Keratinocyte (primary cell): Measurements from ENCODE around the gene CCL7.

Source experiments
- EZH2 ChIP-seq: IDR thresholded peaks from one replicate; pipeline ENCODE4 v1.6.1; 2012; ENCODE audit warnings: inconsistent platforms, mild to moderate bottlenecking, low read length, moderate library complexity
- TF ChIP-seq, protein P1 (sequence below), 3 experiments: IDR thresholded peaks in 1 of 3; conservative IDR thresholded peaks in 1 of 3; optimal IDR thresholded peaks in 1 of 3; 2 replicates in 2 of 3; 3 replicates in 1 of 3; pipeline versions ENCODE3 to v1.5.1; 2011; ENCODE audit warnings: low read length in 3 of 3, mild to moderate bottlenecking in 3 of 3, moderate library complexity in 2 of 3, control low read depth in 1 of 3, inconsistent platforms in 1 of 3; ENCODE audit not compliant: insufficient read depth in 2 of 3; ENCODE audit errors: extremely low read depth in 1 of 3

DNA sequence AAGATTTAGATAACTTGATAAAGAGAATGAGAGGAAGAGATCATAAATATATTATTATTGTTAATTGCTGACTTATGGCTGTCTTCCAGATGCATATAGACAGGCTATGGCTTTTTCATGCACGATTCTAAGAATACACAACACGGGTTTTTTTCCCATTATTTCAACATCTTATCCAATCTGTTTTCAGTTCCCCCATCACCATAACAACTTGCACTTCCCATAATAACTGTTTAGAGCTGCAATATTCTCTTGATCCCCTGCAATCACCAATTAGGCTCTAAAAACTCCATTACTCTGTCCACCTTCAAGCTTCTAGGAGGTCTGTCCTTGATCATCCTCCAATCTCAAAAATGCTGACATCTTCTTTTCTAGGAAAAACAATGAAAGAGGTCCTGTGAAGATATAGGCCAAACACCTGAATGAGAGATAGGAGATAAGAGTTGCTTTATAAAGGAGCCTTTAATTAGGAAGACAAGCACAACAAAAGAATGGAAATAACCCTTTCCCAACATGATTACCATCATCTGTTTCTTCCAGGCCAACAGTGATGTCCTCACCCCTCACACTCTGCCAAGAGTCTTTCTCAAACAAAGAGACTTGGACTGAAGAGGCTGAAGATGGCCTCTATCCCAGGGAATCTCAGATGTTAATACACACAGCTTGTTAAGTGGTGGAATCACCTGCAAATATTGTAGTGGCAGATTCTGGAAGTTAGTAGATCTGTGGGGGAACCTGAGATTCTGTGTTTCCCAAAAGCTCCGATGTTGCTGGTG, 47.1 kb upstream of the CCL7 start:
- TF ChIP-seq, protein P1, sequence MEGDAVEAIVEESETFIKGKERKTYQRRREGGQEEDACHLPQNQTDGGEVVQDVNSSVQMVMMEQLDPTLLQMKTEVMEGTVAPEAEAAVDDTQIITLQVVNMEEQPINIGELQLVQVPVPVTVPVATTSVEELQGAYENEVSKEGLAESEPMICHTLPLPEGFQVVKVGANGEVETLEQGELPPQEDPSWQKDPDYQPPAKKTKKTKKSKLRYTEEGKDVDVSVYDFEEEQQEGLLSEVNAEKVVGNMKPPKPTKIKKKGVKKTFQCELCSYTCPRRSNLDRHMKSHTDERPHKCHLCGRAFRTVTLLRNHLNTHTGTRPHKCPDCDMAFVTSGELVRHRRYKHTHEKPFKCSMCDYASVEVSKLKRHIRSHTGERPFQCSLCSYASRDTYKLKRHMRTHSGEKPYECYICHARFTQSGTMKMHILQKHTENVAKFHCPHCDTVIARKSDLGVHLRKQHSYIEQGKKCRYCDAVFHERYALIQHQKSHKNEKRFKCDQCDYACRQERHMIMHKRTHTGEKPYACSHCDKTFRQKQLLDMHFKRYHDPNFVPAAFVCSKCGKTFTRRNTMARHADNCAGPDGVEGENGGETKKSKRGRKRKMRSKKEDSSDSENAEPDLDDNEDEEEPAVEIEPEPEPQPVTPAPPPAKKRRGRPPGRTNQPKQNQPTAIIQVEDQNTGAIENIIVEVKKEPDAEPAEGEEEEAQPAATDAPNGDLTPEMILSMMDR (optimal IDR thresholded peaks at IDR 0.05 in 1 of 3, IDR thresholded peaks at IDR 0.05 in 1 of 3, conservative IDR thresholded peaks at IDR 0.05 in 1 of 3; ENCODE audit: extremely low read depth in 1 of 3, insufficient read depth in 2 of 3, low read length in 3 of 3): no peak
- TF ChIP-seq EZH2: no peak
